GM21717 (cell line): ENCODE results near the gene LATS1.
"Not testable (repeated sequence)": the region's sequence is repeated elsewhere in the genome, so short reads cannot be mapped to it uniquely, and the experiment has no call there.

Experiments
- ATAC-seq: cut with Tn5 transposase; IDR thresholded peaks from one replicate; pipeline ENCODE4 v1.9.1; 2021; ENCODE audit warnings: mild to moderate bottlenecking, moderate library complexity; ENCODE audit not compliant: unreplicated experiment

Gene LATS1

GRCh38 chr6:149729824-149730223, 11.9 kb upstream of the LATS1 start:
- ATAC-seq = no peak

GRCh38 chr6:149728499-149729234, 10.8 kb upstream of the LATS1 start:
- no peak for ATAC-seq

- ATAC-seq = no peak
Observed at GRCh38 chr6:149727793-149728498, 10.0 kb upstream of the LATS1 start.

- ATAC-seq = no peak
Observed at GRCh38 chr6:149725785-149726184, 7.9 kb upstream of the LATS1 start.

GRCh38 chr6:149723771-149724417, 6.0 kb upstream of the LATS1 start:
- no peak for ATAC-seq

- ATAC-seq = no peak
Observed at GRCh38 chr6:149723262-149723661, 5.4 kb upstream of the LATS1 start.

GRCh38 chr6:149719531-149719930, 1.6 kb upstream of the LATS1 start:
- no peak for ATAC-seq

- no peak for ATAC-seq
Observed at GRCh38 chr6:149717255-149717587, 680 bp downstream of the LATS1 start.

- no peak for ATAC-seq
Observed at GRCh38 chr6:149716181-149716963, 1.5 kb downstream of the LATS1 start.

GRCh38 chr6:149714442-149714841, 3.5 kb downstream of the LATS1 start:
- no peak for ATAC-seq

- ATAC-seq = no peak
Observed at GRCh38 chr6:149711711-149712110, 6.2 kb downstream of the LATS1 start.

- no peak for ATAC-seq
Observed at GRCh38 chr6:149701714-149702113, 16.2 kb downstream of the LATS1 start.

GRCh38 chr6:149699150-149699549, 18.8 kb downstream of the LATS1 start:
- no peak for ATAC-seq

GRCh38 chr6:149698175-149698574, 19.7 kb downstream of the LATS1 start:
- ATAC-seq = no peak

GRCh38 chr6:149696901-149697300, 21.0 kb downstream of the LATS1 start:
- ATAC-seq = no peak

- ATAC-seq = no peak
Observed at GRCh38 chr6:149694921-149695320, 23.0 kb downstream of the LATS1 start.

- ATAC-seq = no peak
Observed at GRCh38 chr6:149691201-149691600, 26.7 kb downstream of the LATS1 start.

- no peak for ATAC-seq
Observed at GRCh38 chr6:149686230-149686629, 31.7 kb downstream of the LATS1 start.

GRCh38 chr6:149683256-149683859, 34.5 kb downstream of the LATS1 start:
- no peak for ATAC-seq

GRCh38 chr6:149681845-149682244, 36.1 kb downstream of the LATS1 start:
- ATAC-seq = not testable (repeated sequence)

GRCh38 chr6:149681209-149681608, 36.7 kb downstream of the LATS1 start:
- no peak for ATAC-seq
